EL (cell line): ENCODE data around the gene PPM1G.

ENCODE experiments used
- DNase-seq: peaks from one replicate; pipeline ENCODE4 v3.0.0-alpha.2; 2016

The PPM1G gene

GRCh38 chr2:27412419-27413152 lies 3.2 kb upstream of the PPM1G start:
- no peak for DNase-seq

- peak; percentile 32 for DNase-seq
Measured at GRCh38 chr2:27408601-27409320, 630 bp downstream of the PPM1G start.

GRCh38 chr2:27407798-27408491 lies 1.4 kb downstream of the PPM1G start:
- peak; percentile 54 for DNase-seq

- peak; percentile 22 for DNase-seq
Measured at GRCh38 chr2:27400348-27401135, 8.8 kb downstream of the PPM1G start.

- DNase-seq, result no peak
Measured at GRCh38 chr2:27398962-27399361, 10.4 kb downstream of the PPM1G start.

- DNase-seq, result no peak
Measured at GRCh38 chr2:27393225-27393624, 16.2 kb downstream of the PPM1G start.

- DNase-seq, result no peak
Measured at GRCh38 chr2:27390822-27391679, 18.3 kb downstream of the PPM1G start.

GRCh38 chr2:27381577-27382181 lies 27.7 kb downstream of the PPM1G start:
- no peak for DNase-seq

- peak; percentile 92 for DNase-seq
Measured at GRCh38 chr2:27380626-27381545, 28.5 kb downstream of the PPM1G start, which contains the start of gene ZNF513. Gene ZNF513, minus strand, starts transcription at chr2:27380734. Its CDS starts 208 bp downstream, at chr2:27380526.

GRCh38 chr2:27379836-27380625 lies 29.4 kb downstream of the PPM1G start:
- DNase-seq, result peak; percentile 42

- DNase-seq, result no peak
Measured at GRCh38 chr2:27379383-27379835, 30.0 kb downstream of the PPM1G start.

- DNase-seq, result no peak
Measured at GRCh38 chr2:27378809-27379290, 30.5 kb downstream of the PPM1G start.

- DNase-seq, result no peak
Measured at GRCh38 chr2:27378096-27378808, 31.1 kb downstream of the PPM1G start.

- DNase-seq, result no peak
Measured at GRCh38 chr2:27377618-27378095, 31.7 kb downstream of the PPM1G start.

GRCh38 chr2:27376866-27377617 lies 32.3 kb downstream of the PPM1G start:
- DNase-seq, result no peak

- DNase-seq, result no peak
Measured at GRCh38 chr2:27376151-27376865, 33.1 kb downstream of the PPM1G start.
